NAMALWA (cell line): ENCODE data around the gene ITLN1.
"Not testable (repeated sequence)": the region's sequence is repeated elsewhere in the genome, so short reads cannot be mapped to it uniquely, and the experiment has no call there.

Experiments used
- DNase-seq: peaks from one replicate; pipeline ENCODE4 v3.0.0-alpha.2; 2015; ENCODE audit warnings: low spot score

Gene ITLN1

DNA sequence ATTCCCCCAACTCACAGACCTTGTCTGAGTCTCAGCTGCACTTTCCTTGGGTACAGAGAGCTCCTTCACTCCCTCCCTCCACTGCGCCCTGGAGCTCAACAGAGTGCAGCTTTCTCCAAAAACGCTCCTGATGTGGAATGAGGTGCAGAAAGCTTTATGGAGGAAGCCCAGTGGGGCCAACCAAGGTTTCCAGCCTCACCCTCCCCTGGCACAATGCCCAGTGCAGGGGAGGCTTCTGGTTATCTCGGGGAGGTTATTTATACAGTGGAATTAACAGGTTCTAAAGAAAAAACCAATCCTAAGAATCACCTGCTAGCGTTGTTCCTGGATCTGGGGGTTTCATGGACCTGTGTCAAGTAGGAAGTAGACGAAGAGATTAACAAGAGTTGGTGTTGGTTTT lies at the start of gene ITLN1:
Gene ITLN1 (minus strand): TSS at position 139 of the 400 bp plus-strand sequence. CDS start 303 bp downstream, outside the sequence.
- no peak for DNase-seq

DNA sequence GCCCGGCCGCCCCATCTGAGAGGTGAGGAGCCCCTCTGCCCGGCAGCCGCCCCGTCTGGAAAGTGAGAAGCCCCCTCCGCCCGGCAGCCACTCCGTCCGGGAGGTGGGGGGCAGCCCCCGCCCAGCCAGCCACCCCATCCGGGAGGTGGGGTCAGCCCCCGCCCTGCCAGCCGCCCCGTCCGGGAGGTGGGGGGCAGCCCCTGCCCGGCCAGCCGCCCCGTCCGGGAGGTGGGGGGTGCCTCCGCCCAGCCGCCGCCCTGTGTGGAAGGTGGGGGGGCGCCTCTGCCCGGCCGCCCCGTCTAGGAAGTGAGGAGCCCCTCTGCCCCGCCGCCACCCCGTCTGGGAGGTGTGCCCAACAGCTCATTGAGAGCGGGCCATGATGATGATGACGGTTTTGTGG lies 48.3 kb upstream of the ITLN1 start:
- DNase-seq: not testable (repeated sequence)

GRCh38 chr1:160925652-160926244 lies 40.8 kb upstream of the ITLN1 start:
- no peak for DNase-seq

GRCh38 chr1:160924791-160925651 lies 40.0 kb upstream of the ITLN1 start:
- DNase-seq: no peak

GRCh38 chr1:160916666-160917065 lies 31.7 kb upstream of the ITLN1 start:
- no peak for DNase-seq

GRCh38 chr1:160913229-160913628 lies 28.2 kb upstream of the ITLN1 start:
- DNase-seq: not testable (repeated sequence)

GRCh38 chr1:160911925-160912324 lies 26.9 kb upstream of the ITLN1 start:
- no peak for DNase-seq

GRCh38 chr1:160911441-160911840 lies 26.5 kb upstream of the ITLN1 start:
- DNase-seq: no peak

DNA sequence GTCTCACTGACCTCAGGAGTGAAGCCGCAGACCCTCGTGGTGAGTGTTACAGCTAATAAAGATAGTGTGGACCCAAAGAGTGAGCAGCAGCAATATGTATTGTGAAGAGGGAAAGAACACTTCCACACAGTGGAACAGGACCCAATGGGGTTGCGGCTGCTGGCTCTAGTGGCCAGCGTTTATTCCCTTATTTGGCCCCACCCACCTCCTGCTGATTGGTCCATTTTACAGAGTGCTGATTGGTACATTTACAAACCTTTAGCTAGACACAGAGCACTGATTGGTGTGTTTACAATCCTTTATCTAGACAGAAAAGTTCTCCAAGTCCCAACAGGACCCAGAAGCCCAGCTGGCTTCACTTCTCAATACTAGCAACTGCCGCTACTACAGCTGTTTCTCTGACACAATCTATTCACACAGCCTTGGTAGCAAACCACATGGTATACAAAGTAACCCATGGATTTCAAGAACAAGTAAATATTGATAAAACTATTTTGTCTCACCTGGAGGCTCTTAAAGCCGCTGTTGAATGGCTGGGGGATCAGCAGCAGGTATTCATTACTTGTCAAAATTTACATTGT lies 25.3 kb upstream of the ITLN1 start:
- no peak for DNase-seq

- DNase-seq: no peak
Observed at GRCh38 chr1:160907976-160908375, 23.0 kb upstream of the ITLN1 start.

- DNase-seq: no peak
Observed at GRCh38 chr1:160905617-160905989, 20.6 kb upstream of the ITLN1 start.

- no peak for DNase-seq
Observed at GRCh38 chr1:160904783-160905616, 20.0 kb upstream of the ITLN1 start.

DNA sequence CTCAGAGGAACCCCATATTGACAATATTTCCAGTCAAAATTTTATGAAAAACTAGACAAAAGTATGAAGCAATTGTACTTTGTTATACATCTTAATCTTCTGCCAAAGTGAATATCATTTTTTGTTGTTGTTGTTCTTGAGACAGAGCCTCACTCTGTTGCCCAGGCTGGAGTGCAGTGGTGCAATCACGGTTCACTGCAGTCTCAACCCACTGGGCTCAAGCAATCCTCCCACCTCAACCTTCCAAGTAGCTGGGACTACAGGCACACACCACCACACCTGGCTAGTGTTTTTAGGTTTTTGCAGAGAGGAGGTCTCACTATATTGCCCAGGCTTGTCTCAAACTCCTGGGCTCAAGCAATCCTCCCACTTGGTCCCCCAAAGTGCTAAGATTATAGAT lies 17.3 kb upstream of the ITLN1 start:
- not testable (repeated sequence) for DNase-seq

GRCh38 chr1:160901768-160902167 lies 16.8 kb upstream of the ITLN1 start:
- DNase-seq: no peak

- not testable (repeated sequence) for DNase-seq
Observed at GRCh38 chr1:160900683-160901082, 15.7 kb upstream of the ITLN1 start.

DNA sequence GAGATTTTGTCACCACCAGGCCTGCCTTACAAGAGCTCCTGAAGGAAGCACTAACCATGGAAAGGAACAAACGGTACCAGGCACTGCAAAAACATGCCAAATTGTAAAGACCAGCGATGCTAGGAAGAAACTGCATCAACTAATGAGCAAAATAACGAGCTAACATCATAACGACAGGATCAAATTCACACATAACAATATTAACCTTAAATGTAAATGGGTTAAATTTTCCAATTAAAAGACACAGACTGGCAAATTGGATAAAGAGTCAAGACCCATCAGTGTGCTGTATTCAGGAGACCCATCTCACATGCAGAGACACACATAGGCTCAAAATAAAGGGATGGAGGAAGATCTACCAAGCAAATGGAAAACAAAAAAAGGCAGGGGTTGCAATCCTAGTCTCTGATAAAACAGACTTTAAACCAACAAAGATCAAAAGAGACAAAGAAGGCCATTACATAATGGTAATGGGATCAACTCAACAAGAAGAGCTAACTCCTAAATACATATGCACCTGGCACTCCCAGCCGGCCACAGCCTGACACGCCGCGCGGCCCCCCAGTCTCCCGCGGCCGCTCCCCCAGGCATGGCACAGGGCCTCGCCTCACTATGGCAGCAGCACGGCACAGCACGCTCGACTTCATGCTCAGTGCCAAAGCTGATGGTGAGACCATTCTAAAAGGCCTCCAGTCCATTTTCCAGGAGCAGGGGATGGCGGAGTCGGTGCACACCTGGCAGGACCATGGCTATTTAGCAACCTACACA lies 9.6 kb upstream of the ITLN1 start:
- DNase-seq: not testable (repeated sequence)

DNA sequence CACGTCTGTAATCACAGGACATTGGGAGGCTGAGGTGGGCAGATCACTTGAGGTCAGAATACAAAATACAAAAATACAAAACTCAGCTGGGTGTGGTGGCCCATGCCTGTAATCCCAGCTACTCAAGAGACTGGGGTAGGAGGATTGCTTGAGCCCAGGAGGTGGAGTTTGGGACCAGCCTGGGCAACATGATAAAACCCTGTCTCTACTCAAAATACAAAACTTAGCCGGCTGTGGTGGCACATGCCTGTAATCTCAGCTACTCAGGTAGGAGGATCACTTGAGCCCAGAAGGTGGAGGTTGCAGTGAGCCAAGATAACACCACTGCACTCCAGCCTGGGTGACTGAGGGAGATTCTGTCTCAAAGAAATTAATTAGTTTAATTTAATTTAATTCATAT lies 6.5 kb upstream of the ITLN1 start:
- DNase-seq: no peak

DNA sequence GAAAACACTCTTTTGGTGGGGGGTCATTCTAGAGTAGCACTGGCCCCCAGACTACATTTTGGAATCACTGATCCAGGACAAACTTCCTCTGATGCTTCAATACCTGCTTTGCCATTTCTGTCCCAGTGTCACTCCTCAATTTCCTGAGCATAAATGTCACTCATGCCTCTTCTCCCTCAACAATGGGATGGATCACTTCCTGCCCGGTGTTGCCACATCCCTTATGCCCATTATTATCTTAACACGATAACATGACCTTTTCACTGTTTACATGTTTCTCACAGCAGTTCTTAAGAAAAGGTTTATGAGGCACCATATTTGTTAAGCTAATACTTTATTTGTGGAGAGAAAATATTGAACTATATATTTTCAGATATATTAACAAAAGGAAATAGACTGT lies 3.9 kb upstream of the ITLN1 start:
- no peak for DNase-seq

DNA sequence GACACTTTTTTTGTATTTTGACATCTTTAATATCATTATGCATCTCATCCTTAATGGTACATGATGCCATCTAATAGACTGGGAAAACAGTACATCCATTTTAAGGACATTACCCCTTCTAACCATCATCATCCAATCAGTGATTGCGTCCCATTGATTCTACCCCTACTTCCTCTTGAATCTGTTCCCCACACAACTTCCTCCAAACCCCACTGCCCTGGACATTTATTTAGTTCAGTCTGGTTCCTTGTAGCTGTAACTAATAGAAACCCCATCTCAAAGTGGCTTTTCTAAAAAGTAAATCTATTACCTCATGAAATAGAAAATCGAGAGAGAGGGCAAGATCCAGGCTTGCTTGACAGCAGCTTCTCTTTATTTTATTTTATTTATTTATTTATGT lies 2.1 kb upstream of the ITLN1 start:
- DNase-seq: no peak

DNA sequence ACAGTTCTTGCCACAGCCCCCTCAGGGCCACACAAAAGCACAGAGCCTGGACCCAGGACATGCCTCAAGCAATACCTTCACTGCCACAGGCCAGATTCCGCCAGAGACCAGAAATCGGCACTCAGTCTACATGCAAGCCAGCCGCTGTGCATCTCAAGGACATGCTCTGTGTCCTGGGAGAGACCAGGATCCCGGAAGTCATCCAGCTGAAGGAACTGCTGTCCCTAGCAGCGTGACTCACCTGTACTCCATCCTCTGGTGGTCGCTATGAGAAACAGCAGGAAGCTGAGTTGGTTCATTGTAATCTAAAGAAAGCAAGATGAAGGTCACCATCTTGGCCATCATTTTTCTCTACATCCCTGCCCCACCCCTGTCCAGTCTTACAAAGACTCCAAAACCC lies 401 bp downstream of the ITLN1 start:
- peak; percentile 67 for DNase-seq
